ENCODE results near the gene CALHM2.

CALHM2 gene

DNA sequence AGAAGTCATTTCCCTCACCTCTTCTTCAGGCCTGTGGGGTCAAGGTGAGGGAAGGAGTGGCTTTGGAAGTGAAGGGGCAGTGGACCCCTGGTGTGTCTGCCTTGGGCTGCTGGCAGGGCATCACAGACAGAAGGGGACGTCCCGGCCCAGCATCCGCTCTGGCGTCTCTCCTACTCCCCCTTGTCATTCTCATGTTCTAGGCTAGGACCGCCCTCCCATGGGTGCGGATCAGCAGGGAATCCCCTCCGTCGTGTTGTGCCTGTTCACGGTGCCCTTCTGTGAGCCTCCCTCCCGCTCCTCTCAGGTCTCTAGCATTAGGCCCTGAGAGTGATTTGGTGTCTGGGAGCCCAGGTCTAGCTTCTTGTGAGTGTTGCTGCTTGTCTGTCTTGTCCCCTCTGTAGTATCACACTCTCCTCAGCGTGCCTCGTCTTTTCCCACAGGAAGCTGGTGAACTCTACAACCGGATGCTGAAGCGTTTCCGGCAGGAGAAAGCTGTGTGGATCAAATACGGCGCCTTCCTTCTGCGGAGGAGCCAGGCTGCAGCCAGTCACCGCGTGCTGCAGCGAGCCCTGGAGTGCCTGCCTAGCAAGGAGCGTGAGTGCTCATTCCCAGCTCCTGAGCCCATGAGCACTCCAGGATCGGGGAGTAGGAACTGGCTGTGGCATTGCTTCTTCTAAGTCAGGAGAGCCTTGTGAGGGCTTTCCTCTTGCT, 8.5 kb downstream of the CALHM2 start:
- Histone ChIP-seq H3K36me3 (ENCODE audit: control insufficient read depth, insufficient read depth, low read length) (peaks cover 85% of the 10 kb centered on the region), H3K27me3 (replicated peaks; ENCODE audit: control insufficient read depth, insufficient read depth, low read length, poor library complexity, severe bottlenecking) (no peaks in the 10 kb centered on the region), H3K27ac (ENCODE audit: insufficient read depth, low read length, poor library complexity, severe bottlenecking) (no peak overlapping the region), H3K4me3 (ENCODE audit: insufficient read depth, low read depth, low read length, poor library complexity, severe bottlenecking) (no peak overlapping the region), H3K4me1 (ENCODE audit: control insufficient read depth, insufficient read depth, low read length, poor library complexity, severe bottlenecking) (peaks cover 7% of the 10 kb centered on the region), H3K9me3 (ENCODE audit: control insufficient read depth, low read length) (no peaks in the 10 kb centered on the region)
- DNase-seq: no peak

DNA sequence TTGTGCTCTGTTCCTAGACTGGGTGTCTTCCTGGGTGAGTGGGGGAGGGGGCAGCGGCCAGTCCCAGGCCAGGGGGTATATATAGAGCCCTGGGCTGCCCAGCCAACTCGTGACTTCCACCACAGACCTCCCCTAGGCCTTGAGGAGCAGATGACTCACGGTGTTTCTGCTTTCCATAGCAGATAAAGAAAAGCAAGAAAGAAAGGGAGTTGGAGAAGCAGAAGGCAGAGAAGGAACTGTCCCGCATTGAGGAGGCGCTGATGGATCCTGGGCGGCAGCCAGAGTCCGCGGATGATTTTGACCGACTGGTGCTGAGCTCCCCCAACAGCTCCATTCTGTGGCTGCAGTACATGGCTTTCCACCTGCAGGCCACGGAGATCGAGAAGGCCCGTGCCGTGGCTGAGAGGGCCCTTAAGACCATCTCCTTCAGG, 10.1 kb downstream of the CALHM2 start:
- peaks cover 85% of the 10 kb centered on the region for H3K36me3 ChIP-seq (ENCODE audit: control insufficient read depth, insufficient read depth, low read length)
- H3K4me3 ChIP-seq (ENCODE audit: insufficient read depth, low read depth, low read length, poor library complexity, severe bottlenecking): no peak overlapping the region
- no peaks in the 10 kb centered on the region for H3K9me3 ChIP-seq (ENCODE audit: control insufficient read depth, low read length)
- H3K27me3 ChIP-seq (replicated peaks; ENCODE audit: control insufficient read depth, insufficient read depth, low read length, poor library complexity, severe bottlenecking): no peaks in the 10 kb centered on the region
- H3K4me1 ChIP-seq (ENCODE audit: control insufficient read depth, insufficient read depth, low read length, poor library complexity, severe bottlenecking): peaks cover 7% of the 10 kb centered on the region
- DNase-seq: no peak
- H3K27ac ChIP-seq (ENCODE audit: insufficient read depth, low read length, poor library complexity, severe bottlenecking): no peak overlapping the region

DNA sequence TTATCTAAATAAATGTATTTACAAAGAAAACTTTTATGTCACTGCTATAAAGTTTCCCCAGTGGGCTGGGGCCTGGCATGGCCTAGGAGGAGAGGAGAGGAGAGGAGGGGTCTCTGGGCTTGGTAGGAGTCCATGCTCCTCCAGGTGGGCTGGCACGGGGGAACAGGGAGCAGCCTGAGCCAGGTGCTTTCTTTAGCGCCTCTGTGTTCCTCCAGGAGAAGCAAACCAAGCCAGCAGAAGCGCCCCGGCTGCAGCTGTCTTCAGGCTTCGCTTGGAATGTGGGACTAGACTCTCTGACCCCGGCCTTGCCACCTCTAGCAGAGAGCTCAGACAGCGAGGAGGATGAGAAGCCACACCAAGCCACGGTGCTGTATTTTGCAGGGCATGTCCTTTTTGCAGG, 10.6 kb downstream of the CALHM2 start:
- Histone ChIP-seq H3K4me1 (ENCODE audit: control insufficient read depth, insufficient read depth, low read length, poor library complexity, severe bottlenecking) (peaks cover 4% of the 10 kb centered on the region), H3K4me3 (ENCODE audit: insufficient read depth, low read depth, low read length, poor library complexity, severe bottlenecking) (no peak overlapping the region), H3K9me3 (ENCODE audit: control insufficient read depth, low read length) (no peaks in the 10 kb centered on the region), H3K27ac (ENCODE audit: insufficient read depth, low read length, poor library complexity, severe bottlenecking) (no peak overlapping the region), H3K27me3 (replicated peaks; ENCODE audit: control insufficient read depth, insufficient read depth, low read length, poor library complexity, severe bottlenecking) (no peaks in the 10 kb centered on the region), H3K36me3 (ENCODE audit: control insufficient read depth, insufficient read depth, low read length) (peaks cover 82% of the 10 kb centered on the region)
- DNase-seq: no peak

DNA sequence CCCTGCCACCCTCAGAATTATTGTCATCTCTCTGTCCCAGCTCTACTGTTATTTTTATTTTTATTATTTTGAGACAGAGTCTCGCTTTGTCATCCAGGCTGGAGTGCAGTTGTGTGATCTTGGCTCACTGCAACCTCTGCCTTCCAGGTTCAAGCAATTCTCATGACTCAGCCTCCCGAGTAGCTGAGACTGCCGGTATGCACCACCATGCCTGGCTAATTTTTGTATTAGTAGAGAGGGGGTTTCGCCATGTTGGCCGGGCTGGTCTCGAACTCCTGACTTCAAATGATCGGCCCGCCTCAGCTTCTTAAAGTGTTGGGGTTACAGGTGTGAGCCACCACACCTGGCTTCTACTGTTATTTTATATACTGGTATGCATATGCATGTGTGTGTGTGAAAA, 11.0 kb downstream of the CALHM2 start:
- Histone ChIP-seq H3K4me3 (ENCODE audit: insufficient read depth, low read depth, low read length, poor library complexity, severe bottlenecking) (no peak overlapping the region), H3K27me3 (replicated peaks; ENCODE audit: control insufficient read depth, insufficient read depth, low read length, poor library complexity, severe bottlenecking) (no peaks in the 10 kb centered on the region), H3K9me3 (ENCODE audit: control insufficient read depth, low read length) (no peaks in the 10 kb centered on the region), H3K4me1 (ENCODE audit: control insufficient read depth, insufficient read depth, low read length, poor library complexity, severe bottlenecking) (peaks cover 2% of the 10 kb centered on the region), H3K27ac (ENCODE audit: insufficient read depth, low read length, poor library complexity, severe bottlenecking) (no peak overlapping the region), H3K36me3 (ENCODE audit: control insufficient read depth, insufficient read depth, low read length) (peaks cover 82% of the 10 kb centered on the region)
- DNase-seq: no peak

DNA sequence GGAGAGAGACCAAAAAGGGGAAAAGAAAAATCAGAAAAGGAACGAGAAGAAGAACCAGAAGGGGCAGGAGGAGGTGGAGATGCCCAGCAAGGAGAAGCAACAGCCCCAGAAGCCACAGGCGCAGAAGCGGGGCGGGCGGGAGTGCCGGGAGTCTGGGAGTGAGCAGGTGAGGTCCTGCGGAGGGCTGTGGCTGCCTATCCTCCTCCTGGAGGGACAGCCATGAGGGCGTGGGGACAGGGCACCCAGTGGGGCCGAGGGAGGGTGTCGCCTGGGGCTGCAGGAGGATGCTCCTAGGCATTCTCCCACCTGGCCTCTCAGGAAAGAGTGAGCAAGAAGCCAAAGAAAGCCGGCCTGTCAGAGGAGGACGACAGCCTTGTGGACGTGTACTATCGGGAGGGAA, 11.8 kb downstream of the CALHM2 start:
- no peak overlapping the region for H3K4me3 ChIP-seq (ENCODE audit: insufficient read depth, low read depth, low read length, poor library complexity, severe bottlenecking)
- no peaks in the 10 kb centered on the region for H3K27me3 ChIP-seq (replicated peaks; ENCODE audit: control insufficient read depth, insufficient read depth, low read length, poor library complexity, severe bottlenecking)
- H3K9me3 ChIP-seq (ENCODE audit: control insufficient read depth, low read length): no peaks in the 10 kb centered on the region
- DNase-seq: no peak
- peaks cover 78% of the 10 kb centered on the region for H3K36me3 ChIP-seq (ENCODE audit: control insufficient read depth, insufficient read depth, low read length)
- H3K27ac ChIP-seq (ENCODE audit: insufficient read depth, low read length, poor library complexity, severe bottlenecking): no peak overlapping the region
- peaks cover 2% of the 10 kb centered on the region for H3K4me1 ChIP-seq (ENCODE audit: control insufficient read depth, insufficient read depth, low read length, poor library complexity, severe bottlenecking)

DNA sequence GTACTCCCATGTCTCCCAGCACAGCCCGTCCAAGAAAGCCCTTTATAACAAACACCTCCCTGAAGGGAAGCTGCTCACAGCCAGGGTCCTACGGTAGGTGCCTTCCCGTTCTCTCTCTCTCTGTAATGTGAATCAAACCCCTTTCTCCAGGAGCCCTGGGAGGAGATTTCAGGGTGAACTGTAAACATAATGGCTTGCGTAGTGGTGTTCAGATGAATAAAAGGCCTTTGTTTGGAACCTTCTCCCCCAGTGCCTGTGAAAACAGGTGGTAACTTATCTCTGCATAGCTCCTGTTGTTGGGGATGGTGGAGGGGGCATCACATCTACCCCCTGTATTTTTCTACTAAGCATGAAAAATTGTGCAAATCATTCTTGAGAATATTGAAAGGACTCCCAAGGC, 12.4 kb downstream of the CALHM2 start:
- no peak overlapping the region for H3K27ac ChIP-seq (ENCODE audit: insufficient read depth, low read length, poor library complexity, severe bottlenecking)
- H3K27me3 ChIP-seq (replicated peaks; ENCODE audit: control insufficient read depth, insufficient read depth, low read length, poor library complexity, severe bottlenecking): no peaks in the 10 kb centered on the region
- DNase-seq: no peak
- no peaks in the 10 kb centered on the region for H3K9me3 ChIP-seq (ENCODE audit: control insufficient read depth, low read length)
- H3K36me3 ChIP-seq (ENCODE audit: control insufficient read depth, insufficient read depth, low read length): peaks cover 76% of the 10 kb centered on the region
- H3K4me1 ChIP-seq (ENCODE audit: control insufficient read depth, insufficient read depth, low read length, poor library complexity, severe bottlenecking): no peaks in the 10 kb centered on the region
- H3K4me3 ChIP-seq (ENCODE audit: insufficient read depth, low read depth, low read length, poor library complexity, severe bottlenecking): no peak overlapping the region

DNA sequence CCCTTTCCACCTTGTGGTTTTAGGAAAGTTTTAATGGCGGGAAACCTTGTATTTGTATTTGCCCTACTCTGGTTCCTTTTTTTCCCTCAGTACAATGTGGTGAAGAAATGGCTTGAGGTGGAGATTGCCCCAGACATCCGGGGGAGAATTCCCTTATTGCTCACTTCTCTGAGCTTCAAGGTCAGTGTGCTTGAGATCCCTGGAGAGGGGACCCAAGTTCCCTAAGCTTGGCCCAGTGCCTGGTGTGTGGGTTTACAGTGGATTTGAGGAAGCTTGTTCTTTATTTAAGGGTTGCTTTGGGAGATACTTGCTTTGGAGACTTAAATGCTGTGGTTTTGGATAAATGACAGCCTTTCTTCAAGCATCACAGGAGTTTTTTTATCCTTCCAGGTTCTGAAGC, 18.3 kb downstream of the CALHM2 start:
- Histone ChIP-seq H3K27me3 (replicated peaks; ENCODE audit: control insufficient read depth, insufficient read depth, low read length, poor library complexity, severe bottlenecking) (no peaks in the 10 kb centered on the region), H3K4me3 (ENCODE audit: insufficient read depth, low read depth, low read length, poor library complexity, severe bottlenecking) (no peak overlapping the region), H3K9me3 (ENCODE audit: control insufficient read depth, low read length) (no peaks in the 10 kb centered on the region), H3K27ac (ENCODE audit: insufficient read depth, low read length, poor library complexity, severe bottlenecking) (no peak overlapping the region), H3K4me1 (ENCODE audit: control insufficient read depth, insufficient read depth, low read length, poor library complexity, severe bottlenecking) (peaks cover 13% of the 10 kb centered on the region), H3K36me3 (ENCODE audit: control insufficient read depth, insufficient read depth, low read length) (peaks cover 40% of the 10 kb centered on the region)
- no peak for DNase-seq

GRCh38 chr10:103431902-103432301, 20.3 kb downstream of the CALHM2 start:
- Histone ChIP-seq H3K36me3 (ENCODE audit: control insufficient read depth, insufficient read depth, low read length) (peaks cover 36% of the 10 kb centered on the region), H3K27me3 (replicated peaks; ENCODE audit: control insufficient read depth, insufficient read depth, low read length, poor library complexity, severe bottlenecking) (no peaks in the 10 kb centered on the region), H3K4me3 (ENCODE audit: insufficient read depth, low read depth, low read length, poor library complexity, severe bottlenecking) (no peak overlapping the region), H3K9me3 (ENCODE audit: control insufficient read depth, low read length) (no peaks in the 10 kb centered on the region), H3K27ac (ENCODE audit: insufficient read depth, low read length, poor library complexity, severe bottlenecking) (no peak overlapping the region), H3K4me1 (ENCODE audit: control insufficient read depth, insufficient read depth, low read length, poor library complexity, severe bottlenecking) (peaks cover 18% of the 10 kb centered on the region)
- no peak for DNase-seq

DNA sequence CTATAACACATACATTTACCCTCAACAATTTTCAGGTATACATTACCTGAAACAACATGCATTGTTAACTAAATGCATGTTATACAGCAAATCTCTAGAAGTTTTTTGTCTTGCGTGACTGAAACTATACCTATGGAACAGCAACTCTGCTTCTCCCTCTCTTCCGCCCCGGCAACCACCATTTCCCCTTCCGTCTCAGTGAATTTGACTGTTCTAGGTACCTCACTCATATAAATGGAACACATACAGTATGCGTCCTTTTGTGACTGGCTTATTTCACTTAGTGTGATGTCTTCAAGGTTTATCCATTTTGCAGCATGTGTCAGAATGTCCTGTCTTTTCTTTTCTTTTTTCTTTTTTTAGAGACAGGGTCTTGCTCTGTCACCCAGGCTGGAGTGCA, 22.5 kb downstream of the CALHM2 start:
- Histone ChIP-seq H3K36me3 (ENCODE audit: control insufficient read depth, insufficient read depth, low read length) (peaks cover 32% of the 10 kb centered on the region), H3K9me3 (ENCODE audit: control insufficient read depth, low read length) (no peaks in the 10 kb centered on the region), H3K4me1 (ENCODE audit: control insufficient read depth, insufficient read depth, low read length, poor library complexity, severe bottlenecking) (peaks cover 18% of the 10 kb centered on the region), H3K4me3 (ENCODE audit: insufficient read depth, low read depth, low read length, poor library complexity, severe bottlenecking) (peak overlapping the region; percentile 13), H3K27ac (ENCODE audit: insufficient read depth, low read length, poor library complexity, severe bottlenecking) (no peak overlapping the region), H3K27me3 (replicated peaks; ENCODE audit: control insufficient read depth, insufficient read depth, low read length, poor library complexity, severe bottlenecking) (no peaks in the 10 kb centered on the region)
- no peak for DNase-seq

DNA sequence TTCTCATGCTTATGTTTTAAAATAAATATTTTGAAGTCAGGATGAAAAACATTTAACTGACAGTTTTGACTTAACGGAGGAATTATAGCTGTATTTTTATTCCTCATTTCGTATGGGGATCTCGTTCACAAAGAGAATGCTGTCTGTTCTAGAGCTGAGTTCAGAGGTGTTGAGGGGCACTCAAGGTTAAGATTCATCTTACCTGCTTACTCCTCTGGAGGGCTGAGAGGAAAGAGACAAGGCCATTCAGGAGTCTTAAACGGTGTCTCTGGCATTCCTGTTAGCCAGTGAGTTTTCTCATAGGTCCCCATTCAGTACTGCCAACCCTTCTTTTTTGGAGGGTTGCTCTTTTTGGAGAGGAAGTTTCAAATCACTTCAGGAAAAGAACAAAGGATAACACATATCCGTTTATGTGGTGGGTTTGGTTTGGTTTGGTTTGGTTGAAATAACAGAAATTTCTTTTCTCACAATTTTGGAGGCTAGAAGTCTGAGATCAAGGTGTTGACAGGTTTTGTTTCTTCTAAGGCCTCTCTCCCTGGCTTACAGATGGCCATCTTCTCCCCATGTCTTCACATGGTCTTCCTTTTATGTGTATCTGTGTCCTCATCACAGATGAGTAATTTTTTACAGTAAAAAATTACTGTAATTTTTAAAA, 23.1 kb downstream of the CALHM2 start:
- H3K4me1 ChIP-seq (ENCODE audit: control insufficient read depth, insufficient read depth, low read length, poor library complexity, severe bottlenecking): peaks cover 18% of the 10 kb centered on the region
- no peak overlapping the region for H3K27ac ChIP-seq (ENCODE audit: insufficient read depth, low read length, poor library complexity, severe bottlenecking)
- no peaks in the 10 kb centered on the region for H3K9me3 ChIP-seq (ENCODE audit: control insufficient read depth, low read length)
- H3K4me3 ChIP-seq (ENCODE audit: insufficient read depth, low read depth, low read length, poor library complexity, severe bottlenecking): peak overlapping the region; percentile 13
- DNase-seq: no peak
- H3K36me3 ChIP-seq (ENCODE audit: control insufficient read depth, insufficient read depth, low read length): peaks cover 32% of the 10 kb centered on the region
- no peaks in the 10 kb centered on the region for H3K27me3 ChIP-seq (replicated peaks; ENCODE audit: control insufficient read depth, insufficient read depth, low read length, poor library complexity, severe bottlenecking)

Measured in effector memory CD4-positive, alpha-beta T cell (primary cell).